Measurements from ENCODE around the gene FLYWCH2.
A peak's percentile ranks its signal among the peaks of the same experiment; 100 is the strongest.

FLYWCH2 gene

DNA sequence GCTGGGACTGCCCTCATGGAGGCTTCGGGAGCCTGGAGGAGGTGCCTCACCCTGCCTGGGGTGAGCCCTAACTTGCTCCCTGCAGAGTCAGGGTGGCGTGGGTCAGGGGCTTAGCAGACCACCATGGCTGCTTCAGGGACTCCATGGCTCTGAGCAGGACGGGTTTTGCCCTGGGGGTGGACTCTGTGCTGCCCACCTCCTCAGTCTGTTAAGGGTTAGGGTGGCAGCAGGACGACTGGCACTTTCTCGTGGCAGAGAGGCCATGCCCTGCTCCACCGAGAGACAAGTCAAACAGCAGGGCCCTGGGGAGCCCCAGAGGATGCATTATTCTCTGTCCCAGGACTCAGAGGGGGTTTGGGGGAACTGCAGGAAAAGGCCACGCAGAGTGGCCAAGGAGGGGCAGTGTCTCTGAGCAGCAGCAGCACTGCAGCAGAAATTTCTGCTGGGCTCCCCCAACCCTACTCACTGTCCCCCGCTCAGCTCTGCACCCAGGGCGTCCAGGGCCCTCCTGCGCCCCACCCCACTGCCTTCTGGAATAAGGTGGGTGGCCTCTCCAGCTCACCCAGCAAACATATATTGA, 23.2 kb upstream of the FLYWCH2 start:
- no peak for ATAC-seq (replicated peaks)
- H3K36me3 Mint-ChIP-seq = peaks cover 0 to 8% of the 10 kb centered on the region in 2 donors
- H3K27ac Mint-ChIP-seq = no peak overlapping the region
- H3K4me1 Mint-ChIP-seq = peaks cover 3 to 8% of the 10 kb centered on the region in 2 donors
- peaks cover 5% of the 10 kb centered on the region in 2 donors for H3K9me3 Mint-ChIP-seq
- H3K27me3 Mint-ChIP-seq = peaks cover 35 to 56% of the 10 kb centered on the region in 2 donors
- no peak overlapping the region for H3K4me3 Mint-ChIP-seq
- no peak for DNase-seq

DNA sequence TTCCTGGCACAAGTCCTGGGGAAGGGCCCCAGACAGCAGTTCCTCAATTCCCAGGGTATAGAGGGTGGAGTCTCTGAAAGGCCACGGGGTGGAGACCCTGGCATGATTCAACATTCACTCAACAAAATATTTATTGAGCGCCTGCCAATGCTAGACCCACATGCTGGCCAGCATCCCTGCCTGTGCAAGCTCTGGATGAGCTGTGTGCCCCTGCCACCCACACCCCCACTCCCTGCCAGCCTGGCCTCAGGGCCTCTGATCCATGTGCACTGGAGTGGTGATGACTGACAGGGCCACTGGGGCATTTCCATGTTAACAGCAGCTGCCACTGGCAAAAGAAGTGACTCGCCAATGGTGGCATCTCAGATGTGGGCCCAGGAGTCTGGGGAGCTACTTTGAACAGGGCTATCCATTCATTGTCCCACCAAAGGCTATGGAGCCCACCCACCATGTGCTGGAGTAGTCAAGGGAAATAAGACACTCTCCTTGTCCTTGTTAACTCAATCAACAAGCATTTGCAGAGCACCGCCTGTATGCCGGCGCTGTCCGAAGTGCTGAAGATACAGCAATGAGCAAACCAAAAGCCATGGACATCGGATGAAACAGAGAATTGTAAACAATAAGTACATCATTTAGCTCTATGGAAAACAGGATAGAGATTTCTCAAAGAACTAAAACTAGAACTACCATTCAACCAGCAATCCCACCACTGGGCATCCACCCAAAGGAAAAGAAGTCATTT, 22.0 kb upstream of the FLYWCH2 start:
- Mint-ChIP-seq H3K27me3 (peaks cover 42 to 55% of the 10 kb centered on the region in 2 donors), H3K36me3 (peaks cover 0 to 3% of the 10 kb centered on the region in 2 donors), H3K4me3 (no peak overlapping the region), H3K27ac (no peak overlapping the region), H3K4me1 (peaks cover 3 to 8% of the 10 kb centered on the region in 2 donors), H3K9me3 (peaks cover 5% of the 10 kb centered on the region in 2 donors)
- DNase-seq = no peak
- no peak for ATAC-seq (replicated peaks)

DNA sequence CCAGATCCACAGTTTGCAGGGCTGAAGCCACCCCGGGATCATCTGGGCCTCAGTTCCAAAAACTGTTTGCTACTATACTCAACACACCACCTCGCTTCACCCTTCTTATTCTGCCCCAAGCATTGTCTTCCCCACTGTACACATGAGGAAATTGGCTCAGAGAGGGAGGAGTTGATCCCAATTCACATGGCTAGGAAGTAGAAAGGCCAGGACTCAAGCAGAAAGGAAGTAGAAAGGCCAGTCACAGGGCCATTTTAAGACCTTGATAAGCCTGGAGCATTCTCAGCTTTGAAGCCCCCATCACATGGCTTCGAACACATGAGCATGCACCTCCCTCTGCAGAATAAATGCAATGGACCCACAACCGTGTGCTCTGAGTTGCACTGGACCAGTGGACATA, 17.4 kb upstream of the FLYWCH2 start:
- Mint-ChIP-seq H3K27ac (no peak overlapping the region), H3K36me3 (peaks cover 0 to 3% of the 10 kb centered on the region in 2 donors), H3K4me3 (no peak overlapping the region), H3K9me3 (peaks cover 2 to 5% of the 10 kb centered on the region in 2 donors), H3K27me3 (peaks cover 23 to 24% of the 10 kb centered on the region in 2 donors), H3K4me1 (no peaks in the 10 kb centered on the region)
- DNase-seq (no peak), ATAC-seq (replicated peaks) (no peak)

- ATAC-seq (replicated peaks) (no peak), DNase-seq (no peak)
- H3K9me3 Mint-ChIP-seq = peaks cover 0 to under 1% of the 10 kb centered on the region in 2 donors
- H3K4me3 Mint-ChIP-seq = peak overlapping the region in 1 of 2 donors; percentile 2
- H3K4me1 Mint-ChIP-seq = no peaks in the 10 kb centered on the region
- H3K27ac Mint-ChIP-seq = peak overlapping the region; percentile 37
- peaks cover 0 to 3% of the 10 kb centered on the region in 2 donors for H3K36me3 Mint-ChIP-seq
- peaks cover 19 to 21% of the 10 kb centered on the region in 2 donors for H3K27me3 Mint-ChIP-seq
Observed at GRCh38 chr16:2866431-2866830, 16.6 kb upstream of the FLYWCH2 start.

- ATAC-seq (replicated peaks) (no peak), DNase-seq (no peak)
- peaks cover 20 to 23% of the 10 kb centered on the region in 2 donors for H3K27me3 Mint-ChIP-seq
- peak overlapping the region; percentile 96 to 97 for H3K4me3 Mint-ChIP-seq
- no peaks in the 10 kb centered on the region for H3K9me3 Mint-ChIP-seq
- H3K36me3 Mint-ChIP-seq = peaks cover 0 to 3% of the 10 kb centered on the region in 2 donors
- peak overlapping the region; percentile 99 for H3K27ac Mint-ChIP-seq
- no peaks in the 10 kb centered on the region for H3K4me1 Mint-ChIP-seq
Observed at GRCh38 chr16:2867661-2867986, 15.4 kb upstream of the FLYWCH2 start.

DNA sequence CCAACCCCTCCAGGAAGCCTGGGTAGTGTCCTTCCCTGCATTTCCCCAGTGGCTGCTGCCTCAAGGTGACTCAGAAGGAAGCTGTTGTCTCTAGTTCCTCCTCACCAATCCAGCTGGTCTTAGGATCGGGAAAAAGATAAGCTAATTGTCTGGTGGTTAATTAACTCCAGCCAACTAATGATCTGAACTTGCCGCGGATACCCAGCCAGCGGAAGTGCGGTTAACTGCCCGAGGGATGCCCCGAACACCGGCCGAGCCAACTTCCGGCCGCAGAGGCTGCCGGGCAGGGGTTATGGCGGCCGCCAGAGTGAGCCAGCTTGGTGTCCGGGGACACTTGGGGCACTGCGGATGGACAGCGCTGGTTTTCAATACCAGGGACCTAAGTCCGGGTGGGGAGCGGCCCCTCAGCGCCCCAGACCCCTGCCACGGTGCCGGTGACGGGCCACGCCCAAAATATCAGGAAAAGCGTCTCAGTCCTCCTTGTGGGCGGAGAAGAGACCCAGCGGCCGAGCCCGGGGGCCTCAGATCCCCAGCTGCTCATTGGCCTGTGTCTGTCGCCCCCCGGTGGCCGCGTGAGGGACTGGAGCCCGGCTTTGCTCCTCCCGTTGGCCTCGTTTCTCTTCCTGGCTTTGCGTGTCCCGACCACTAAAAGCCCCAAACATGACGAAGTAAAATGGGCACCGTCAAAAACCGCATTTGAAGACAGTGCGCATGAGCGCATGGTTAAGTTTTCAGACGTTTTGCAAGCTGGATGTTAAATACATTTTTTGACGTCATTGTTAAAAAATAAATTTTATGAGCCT, 14.8 kb upstream of the FLYWCH2 start:
- DNase-seq (peak; percentile 96), ATAC-seq (replicated peaks) (peak; percentile 96)
- Mint-ChIP-seq H3K36me3 (peaks cover 0 to 3% of the 10 kb centered on the region in 2 donors), H3K27me3 (peaks cover 20 to 23% of the 10 kb centered on the region in 2 donors), H3K4me1 (no peaks in the 10 kb centered on the region), H3K27ac (peak overlapping the region; percentile 99), H3K4me3 (peak overlapping the region; percentile 96 to 97), H3K9me3 (no peaks in the 10 kb centered on the region)

- H3K4me1 Mint-ChIP-seq = peaks cover 0 to 8% of the 10 kb centered on the region in 2 donors
- no peaks in the 10 kb centered on the region for H3K9me3 Mint-ChIP-seq
- H3K36me3 Mint-ChIP-seq = peaks cover 0 to 3% of the 10 kb centered on the region in 2 donors
- no peak overlapping the region for H3K27ac Mint-ChIP-seq
- DNase-seq (no peak), ATAC-seq (replicated peaks) (no peak)
- H3K4me3 Mint-ChIP-seq = no peak overlapping the region
- peaks cover 9 to 18% of the 10 kb centered on the region in 2 donors for H3K27me3 Mint-ChIP-seq
Observed at GRCh38 chr16:2871926-2872325, 11.1 kb upstream of the FLYWCH2 start.

DNA sequence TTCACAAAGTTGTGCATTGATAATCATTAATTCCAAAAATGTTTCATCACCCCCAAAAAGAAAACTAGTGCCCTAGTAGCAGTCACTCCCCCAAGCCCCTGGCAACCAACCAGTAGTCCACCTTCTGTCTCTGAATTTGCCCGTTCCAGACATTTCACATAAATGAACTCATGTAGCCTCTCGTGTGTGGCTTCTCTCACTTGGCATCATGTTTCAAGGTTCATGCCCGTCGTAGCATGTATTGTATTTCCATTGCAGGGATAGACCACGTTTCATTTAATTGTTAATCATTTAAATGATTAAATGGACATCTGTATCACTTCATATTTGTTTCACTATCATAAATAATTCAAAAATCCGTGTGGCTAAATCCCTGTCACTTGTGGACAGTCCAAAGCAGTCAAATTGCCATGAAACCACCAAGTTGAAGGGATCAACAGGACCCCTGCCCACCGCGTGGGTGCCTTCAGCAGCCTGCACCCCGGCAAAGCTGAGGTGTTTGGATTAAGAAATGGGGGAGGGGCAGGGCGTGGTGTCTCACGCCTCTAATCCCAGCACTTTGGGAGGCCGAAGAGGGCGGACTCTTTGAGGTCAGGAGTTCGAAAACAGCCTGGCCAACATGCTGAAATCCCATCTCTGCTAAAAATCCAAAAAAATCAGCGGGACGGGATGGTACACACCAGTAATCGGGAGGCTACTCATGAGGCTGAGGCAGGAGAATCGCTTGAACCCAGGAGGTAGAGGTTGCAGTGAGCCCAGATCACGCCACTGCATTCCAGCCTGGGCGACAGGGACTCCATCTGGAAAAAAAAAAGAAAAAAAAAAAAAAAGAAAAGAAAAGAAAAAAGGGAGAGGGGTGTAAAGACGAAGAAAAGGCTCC, 8.7 kb upstream of the FLYWCH2 start:
- Mint-ChIP-seq H3K36me3 (no peaks in the 10 kb centered on the region), H3K4me1 (peaks cover 0 to 8% of the 10 kb centered on the region in 2 donors), H3K9me3 (no peaks in the 10 kb centered on the region), H3K4me3 (no peak overlapping the region), H3K27me3 (peaks cover 9 to 21% of the 10 kb centered on the region in 2 donors), H3K27ac (no peak overlapping the region)
- DNase-seq (no peak), ATAC-seq (replicated peaks) (no peak)

- Mint-ChIP-seq H3K27me3 (peaks cover 5 to 22% of the 10 kb centered on the region in 2 donors), H3K9me3 (peaks cover 0 to 5% of the 10 kb centered on the region in 2 donors), H3K27ac (no peak overlapping the region), H3K36me3 (no peaks in the 10 kb centered on the region), H3K4me3 (no peak overlapping the region), H3K4me1 (peaks cover 0 to 8% of the 10 kb centered on the region in 2 donors)
- ATAC-seq (replicated peaks) (peak; percentile 99 to 100), DNase-seq (peak; percentile 50)
Observed at GRCh38 chr16:2874912-2875362, 8.1 kb upstream of the FLYWCH2 start.

DNA sequence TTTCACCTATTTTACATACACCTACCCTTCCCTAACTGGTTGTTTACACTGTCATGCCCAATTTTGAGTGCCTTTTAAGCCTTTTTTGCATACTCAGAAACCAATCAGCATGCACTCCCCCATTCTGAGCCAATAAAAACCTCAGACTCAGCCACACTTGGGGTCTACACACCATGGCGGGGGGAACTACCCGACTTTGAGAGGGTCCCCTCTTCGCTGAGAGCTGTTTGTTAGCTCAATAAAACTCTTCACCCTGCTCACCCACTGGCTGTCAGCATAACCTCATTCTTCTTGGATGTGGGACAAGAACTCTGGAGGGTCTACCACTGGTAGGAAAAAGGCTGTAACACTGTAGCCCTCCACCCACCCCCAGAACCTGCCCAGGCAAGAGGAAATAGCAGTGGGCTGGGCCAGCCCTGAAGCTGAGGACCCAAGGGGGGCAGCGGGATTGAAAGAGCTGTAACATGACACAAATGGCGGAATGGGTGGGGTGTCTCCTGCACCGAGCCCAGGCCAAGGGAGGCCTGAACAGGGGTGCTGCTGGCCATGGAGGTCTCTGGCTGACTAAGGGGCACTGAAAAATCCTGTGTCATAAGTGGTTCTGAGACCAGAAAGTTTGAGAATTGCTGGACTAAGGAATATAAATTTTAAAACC, 3.0 kb upstream of the FLYWCH2 start:
- Mint-ChIP-seq H3K4me3 (no peak overlapping the region), H3K9me3 (peaks cover 0 to 7% of the 10 kb centered on the region in 2 donors), H3K27me3 (peaks cover 0 to 11% of the 10 kb centered on the region in 2 donors), H3K4me1 (peaks cover 5 to 17% of the 10 kb centered on the region in 2 donors), H3K36me3 (no peaks in the 10 kb centered on the region), H3K27ac (no peak overlapping the region)
- DNase-seq (no peak), ATAC-seq (replicated peaks) (no peak)

- Mint-ChIP-seq H3K27me3 (peaks cover 0 to 11% of the 10 kb centered on the region in 2 donors), H3K27ac (peak overlapping the region; percentile 95), H3K4me1 (peaks cover 10 to 15% of the 10 kb centered on the region in 2 donors), H3K4me3 (peak overlapping the region; percentile 87 to 97), H3K9me3 (peaks cover 0 to 7% of the 10 kb centered on the region in 2 donors), H3K36me3 (no peaks in the 10 kb centered on the region)
- peak; percentile 25 to 26 for ATAC-seq (replicated peaks)
- no peak for DNase-seq
Observed at GRCh38 chr16:2881783-2882649, 999 bp upstream of the FLYWCH2 start.

DNA sequence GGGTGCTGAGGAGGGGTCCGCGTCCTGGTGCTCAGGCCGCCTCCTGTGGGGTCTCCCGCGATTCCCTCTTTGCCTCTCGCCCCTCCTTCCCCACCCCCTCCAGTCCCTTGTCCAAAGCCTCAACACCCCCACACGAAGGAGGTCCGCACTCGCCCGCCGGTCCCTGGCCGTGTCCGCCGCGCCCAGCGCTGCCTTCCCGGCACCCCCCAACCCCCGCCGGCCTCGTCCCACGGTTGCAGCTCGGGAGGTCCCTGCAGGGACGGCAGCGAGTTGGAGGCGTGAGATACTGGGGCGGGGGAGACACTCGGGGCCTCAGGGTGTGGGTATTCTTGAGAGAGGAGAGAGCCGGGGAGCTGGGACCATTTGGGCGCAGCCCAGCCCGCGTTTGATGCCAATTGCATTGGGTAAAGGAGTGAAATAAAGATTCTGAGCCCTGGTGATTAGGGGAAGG, 468 bp downstream of the FLYWCH2 start:
- Mint-ChIP-seq H3K9me3 (peaks cover 0 to 7% of the 10 kb centered on the region in 2 donors), H3K27ac (peak overlapping the region; percentile 71), H3K27me3 (peaks cover 0 to 11% of the 10 kb centered on the region in 2 donors), H3K4me3 (peak overlapping the region; percentile 87 to 97), H3K4me1 (peaks cover 13 to 15% of the 10 kb centered on the region in 2 donors), H3K36me3 (peaks cover 0 to 6% of the 10 kb centered on the region in 2 donors)
- no peak for ATAC-seq (replicated peaks)
- DNase-seq = no peak

Data from stimulated activated naive B cell treated with anti-CD40 and anti-IgM and Interleukin-4, amounts not matched to agents 10 μg/mL and 1 μg/mL and 100 μg/mL, for 72 hours (primary cell).